ENCODE data around the gene B3GALNT1.

B3GALNT1 gene

GRCh38 chr3:161104561-161105551, at the start of gene B3GALNT1:
B3GALNT1 (minus strand) TSS chr3:161105349; CDS start chr3:161086754, 18,595 bp downstream.
- DNase-seq: peak; percentile 55

- DNase-seq: peak; percentile 8
Measured at GRCh38 chr3:161153480-161153879, 48.3 kb upstream of the B3GALNT1 start.

- DNase-seq: no peak
Measured at GRCh38 chr3:161150001-161150525, 44.9 kb upstream of the B3GALNT1 start.

GRCh38 chr3:161149529-161149928, 44.4 kb upstream of the B3GALNT1 start:
- DNase-seq: no peak

GRCh38 chr3:161148832-161149475, 43.8 kb upstream of the B3GALNT1 start:
- DNase-seq: no peak

- no peak for DNase-seq
Measured at GRCh38 chr3:161142486-161142885, 37.3 kb upstream of the B3GALNT1 start.

GRCh38 chr3:161139686-161140085, 34.5 kb upstream of the B3GALNT1 start:
- DNase-seq: no peak

- no peak for DNase-seq
Measured at GRCh38 chr3:161137260-161137659, 32.1 kb upstream of the B3GALNT1 start.

GRCh38 chr3:161132391-161132790, 27.2 kb upstream of the B3GALNT1 start:
- DNase-seq: no peak

- DNase-seq: no peak
Measured at GRCh38 chr3:161126495-161126894, 21.3 kb upstream of the B3GALNT1 start.

GRCh38 chr3:161117646-161118045, 12.5 kb upstream of the B3GALNT1 start:
- DNase-seq: no peak

GRCh38 chr3:161108840-161109239, 3.7 kb upstream of the B3GALNT1 start:
- no peak for DNase-seq

GRCh38 chr3:161107311-161107710, 2.2 kb upstream of the B3GALNT1 start:
- DNase-seq: no peak

- DNase-seq: no peak
Measured at GRCh38 chr3:161103776-161104385, 1.3 kb downstream of the B3GALNT1 start.

GRCh38 chr3:161101609-161102008, 3.5 kb downstream of the B3GALNT1 start:
- DNase-seq: no peak

- DNase-seq: no peak
Measured at GRCh38 chr3:161100994-161101393, 4.2 kb downstream of the B3GALNT1 start.

- DNase-seq: no peak
Measured at GRCh38 chr3:161096771-161097367, 8.3 kb downstream of the B3GALNT1 start.

- DNase-seq: no peak
Measured at GRCh38 chr3:161093895-161094294, 11.3 kb downstream of the B3GALNT1 start.

- no peak for DNase-seq
Measured at GRCh38 chr3:161084277-161084676, 20.9 kb downstream of the B3GALNT1 start.

- no peak for DNase-seq
Measured at GRCh38 chr3:161083131-161083530, 22.0 kb downstream of the B3GALNT1 start.

- DNase-seq: no peak
Measured at GRCh38 chr3:161082063-161082462, 23.1 kb downstream of the B3GALNT1 start.

GRCh38 chr3:161081633-161082032, 23.5 kb downstream of the B3GALNT1 start:
- DNase-seq: no peak

GRCh38 chr3:161073181-161073580, 32.0 kb downstream of the B3GALNT1 start:
- DNase-seq: no peak

Measured in DMS79 treated with DMSO at 0.1 percent for 48 hours (cell line).